ENCODE results near the gene SDR39U1.

SDR39U1 gene

GRCh38 chr14:24392325-24393091 lies 50.1 kb downstream of the SDR39U1 start:
- in situ Hi-C loops (cut with HindIII; ENCODE audit: low sequenced_read_pairs), result no loop called here

- in situ Hi-C loops (cut with HindIII; ENCODE audit: low sequenced_read_pairs), result no loop called here
These were observed 51.7 kb downstream of the SDR39U1 start for GRCh38 chr14:24390701-24391468.

Data from DLD1 (cell line).